Neural progenitor cell (in vitro differentiated cells): ENCODE measurements around the gene MAD1L1. TPM values are rescaled to one million over a fixed set of nuclear protein-coding genes. Genes with fewer than 3 reads are reported as not detected.

Source experiments
- DNase-seq: peaks from one replicate; pipeline ENCODE4 v3.0.0-alpha.2; 2016; ENCODE audit warnings: low spot score
- H2AFZ ChIP-seq: fragments of 200-600 bp; sonication (generic); replicated peaks from 2 replicates; pipeline ENCODE4 v1.6.1; 2016; ENCODE audit warnings: antibody characterized with exemption
- H3F3A ChIP-seq: fragments of 200-600 bp; sonication (generic); 2 replicates; pipeline ENCODE4 v1.6.1; 2016; ENCODE audit warnings: antibody characterized with exemption, low read depth
- H3K27ac ChIP-seq: fragments of 200-600 bp; sonication (generic); 2 replicates; pipeline ENCODE4 v1.5.1; 2016; ENCODE audit warnings: mild to moderate bottlenecking
- H3K27me3 ChIP-seq: fragments of 200-600 bp; sonication (generic); 2 replicates; pipeline ENCODE4 v1.6.1; 2016; ENCODE audit warnings: mild to moderate bottlenecking, moderate library complexity
- H3K36me3 ChIP-seq: fragments of 200-600 bp; sonication (generic); 2 replicates; pipeline ENCODE4 v1.5.1; 2016
- H3K4me1 ChIP-seq: fragments of 200-600 bp; sonication (generic); 2 replicates; pipeline ENCODE4 v1.6.1; 2016; ENCODE audit warnings: mixed run types
- H3K4me2 ChIP-seq: fragments of 200-600 bp; sonication (generic); 2 replicates; pipeline ENCODE4 v1.6.1; 2016
- H3K4me3 ChIP-seq: fragments of 200-600 bp; sonication (generic); 2 replicates; pipeline ENCODE4 v1.5.1; 2016
- H3K79me2 ChIP-seq: fragments of 200-600 bp; sonication (generic); 2 replicates; pipeline ENCODE4 v1.6.1; 2016; ENCODE audit warnings: low read depth
- H3K9ac ChIP-seq: fragments of 200-600 bp; sonication (generic); 2 replicates; pipeline ENCODE4 v1.6.1; 2016
- H3K9me3 ChIP-seq: fragments of 200-600 bp; sonication (generic); 2 replicates; pipeline ENCODE4 v1.5.1; 2016; ENCODE audit warnings: low read depth
- H4K20me1 ChIP-seq: fragments of 200-600 bp; sonication (generic); 2 replicates; pipeline ENCODE4 v1.6.1; 2016; ENCODE audit warnings: low read depth
- H3K27ac Mint-ChIP-seq: 3 replicates; pipeline ENCODE4 v1.8.0; 2021; ENCODE audit warnings: mixed read lengths
- H3K27me3 Mint-ChIP-seq: 2 replicates; pipeline ENCODE4 v1.8.0; 2022; ENCODE audit warnings: low read depth, mild to moderate bottlenecking, inconsistent platforms, moderate library complexity, mixed read lengths; ENCODE audit not compliant: insufficient read depth
- H3K36me3 Mint-ChIP-seq: 3 replicates; pipeline ENCODE4 v1.8.0; 2021; ENCODE audit warnings: mixed read lengths
- H3K4me1 Mint-ChIP-seq: 3 replicates; pipeline ENCODE4 v1.8.0; 2021; ENCODE audit warnings: mixed read lengths
- H3K4me3 Mint-ChIP-seq: 3 replicates; pipeline ENCODE4 v1.8.0; 2021; ENCODE audit warnings: mild to moderate bottlenecking, moderate library complexity, mixed read lengths
- H3K9me3 Mint-ChIP-seq: 3 replicates; pipeline ENCODE4 v1.8.0; 2020; ENCODE audit warnings: mixed read lengths
- EZH2 ChIP-seq: fragments of 200-600 bp; sonication (generic); IDR thresholded peaks from 2 replicates; pipeline ENCODE4 v1.6.1; 2017; ENCODE audit warnings: antibody characterized with exemption, mild to moderate bottlenecking, moderate library complexity
- EZH2phosphoT487 ChIP-seq: fragments of 200-600 bp; sonication (generic); IDR thresholded peaks from 2 replicates; pipeline ENCODE4 v1.6.1; 2017; ENCODE audit warnings: antibody characterized with exemption
- total RNA-seq: library from RNA; depleted of rRNA; stranded (reverse); fragments of >200 nt; gene quantifications from 2 replicates; pipeline ENCODE4 v1.2.3, GENCODE V29; 2015; ENCODE audit warnings: low replicate concordance
- TF ChIP-seq, protein P1 (sequence below): fragments of 200-600 bp; sonication (generic); IDR thresholded peaks from 2 replicates; pipeline ENCODE4 v1.5.1; 2017; ENCODE audit warnings: antibody characterized with exemption, mild to moderate bottlenecking

Gene MAD1L1
- total RNA-seq, 1 donor from 2014 or later: 23.7 TPM

- H3K36me3 Mint-ChIP-seq: peaks cover 13% of the 10 kb centered on the region
Measured at GRCh38 chr7:2081526-2082135, 151.1 kb downstream of the MAD1L1 start.

DNA sequence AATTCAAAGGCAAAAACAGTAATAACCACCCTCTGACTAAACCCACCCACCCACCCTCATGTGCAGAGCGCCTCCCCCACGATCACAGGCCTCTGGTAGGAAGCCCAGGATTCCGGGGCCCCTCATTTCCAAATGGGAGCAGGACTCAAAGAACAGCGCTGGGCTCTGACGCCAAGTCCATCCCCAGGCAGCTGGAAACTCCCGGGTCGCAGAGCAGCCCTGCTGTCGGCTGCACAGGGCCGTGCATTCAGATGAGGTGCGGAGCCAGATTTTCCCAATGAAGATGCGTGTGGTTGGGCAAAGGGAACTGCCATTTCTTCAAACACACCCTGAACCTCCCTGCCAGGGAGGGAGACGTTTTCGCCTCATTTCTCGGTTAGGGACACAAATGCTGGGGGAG lies 152.3 kb downstream of the MAD1L1 start:
- H4K20me1 ChIP-seq: peaks cover 27% of the 10 kb centered on the region
- H3K9me3 Mint-ChIP-seq: no peaks in the 10 kb centered on the region
- no peak overlapping the region for H3K4me3 Mint-ChIP-seq
- DNase-seq: peak; percentile 37
- TF ChIP-seq EZH2: no peak
- no peak for TF ChIP-seq EZH2phosphoT487
- TF ChIP-seq, protein P1, sequence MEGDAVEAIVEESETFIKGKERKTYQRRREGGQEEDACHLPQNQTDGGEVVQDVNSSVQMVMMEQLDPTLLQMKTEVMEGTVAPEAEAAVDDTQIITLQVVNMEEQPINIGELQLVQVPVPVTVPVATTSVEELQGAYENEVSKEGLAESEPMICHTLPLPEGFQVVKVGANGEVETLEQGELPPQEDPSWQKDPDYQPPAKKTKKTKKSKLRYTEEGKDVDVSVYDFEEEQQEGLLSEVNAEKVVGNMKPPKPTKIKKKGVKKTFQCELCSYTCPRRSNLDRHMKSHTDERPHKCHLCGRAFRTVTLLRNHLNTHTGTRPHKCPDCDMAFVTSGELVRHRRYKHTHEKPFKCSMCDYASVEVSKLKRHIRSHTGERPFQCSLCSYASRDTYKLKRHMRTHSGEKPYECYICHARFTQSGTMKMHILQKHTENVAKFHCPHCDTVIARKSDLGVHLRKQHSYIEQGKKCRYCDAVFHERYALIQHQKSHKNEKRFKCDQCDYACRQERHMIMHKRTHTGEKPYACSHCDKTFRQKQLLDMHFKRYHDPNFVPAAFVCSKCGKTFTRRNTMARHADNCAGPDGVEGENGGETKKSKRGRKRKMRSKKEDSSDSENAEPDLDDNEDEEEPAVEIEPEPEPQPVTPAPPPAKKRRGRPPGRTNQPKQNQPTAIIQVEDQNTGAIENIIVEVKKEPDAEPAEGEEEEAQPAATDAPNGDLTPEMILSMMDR: no peak
- H3K27ac ChIP-seq: peak overlapping the region; percentile 46
- H3K4me3 ChIP-seq: no peak overlapping the region
- no peaks in the 10 kb centered on the region for H3K9me3 ChIP-seq
- peaks cover 54% of the 10 kb centered on the region for H3K4me1 Mint-ChIP-seq
- H3K27ac Mint-ChIP-seq: no peak overlapping the region
- H3K27me3 ChIP-seq: no peaks in the 10 kb centered on the region
- H3K36me3 ChIP-seq: no peaks in the 10 kb centered on the region
- peaks cover 4% of the 10 kb centered on the region for H3K79me2 ChIP-seq
- no peak overlapping the region for H2AFZ ChIP-seq
- peaks cover 27% of the 10 kb centered on the region for H3K4me1 ChIP-seq
- H3K27me3 Mint-ChIP-seq: peaks cover 3% of the 10 kb centered on the region
- H3K36me3 Mint-ChIP-seq: peaks cover 17% of the 10 kb centered on the region
- peaks cover 12% of the 10 kb centered on the region for H3F3A ChIP-seq
- H3K9ac ChIP-seq: no peak overlapping the region
- no peak overlapping the region for H3K4me2 ChIP-seq

More at GRCh38 chr7:2081526-2082135, 151.1 kb downstream of the MAD1L1 start:
- Histone ChIP-seq H3K4me2 (no peak overlapping the region), H3K9ac (no peak overlapping the region), H4K20me1 (peaks cover 27% of the 10 kb centered on the region), H3K36me3 (no peaks in the 10 kb centered on the region), H2AFZ (no peak overlapping the region), H3K4me3 (no peak overlapping the region), H3F3A (peaks cover 12% of the 10 kb centered on the region), H3K9me3 (no peaks in the 10 kb centered on the region), H3K27ac (no peak overlapping the region), H3K27me3 (no peaks in the 10 kb centered on the region), H3K4me1 (peaks cover 27% of the 10 kb centered on the region), H3K79me2 (peaks cover 4% of the 10 kb centered on the region)
- DNase-seq: no peak
- TF ChIP-seq, protein P1: no peak
- TF ChIP-seq EZH2phosphoT487 (no peak), EZH2 (no peak)
- no peak overlapping the region for H3K4me3 Mint-ChIP-seq
- peaks cover 3% of the 10 kb centered on the region for H3K27me3 Mint-ChIP-seq
- peaks cover 51% of the 10 kb centered on the region for H3K4me1 Mint-ChIP-seq
- H3K9me3 Mint-ChIP-seq: no peaks in the 10 kb centered on the region
- H3K27ac Mint-ChIP-seq: peak overlapping the region; percentile 60

GRCh38 chr7:2080060-2080387 lies 152.7 kb downstream of the MAD1L1 start:
- TF ChIP-seq EZH2 (no peak), EZH2phosphoT487 (no peak)
- TF ChIP-seq, protein P1: no peak
- Mint-ChIP-seq H3K9me3 (no peaks in the 10 kb centered on the region), H3K27me3 (peaks cover 3% of the 10 kb centered on the region), H3K36me3 (peaks cover 15% of the 10 kb centered on the region), H3K4me3 (no peak overlapping the region), H3K27ac (peak overlapping the region; percentile 4), H3K4me1 (peaks cover 57% of the 10 kb centered on the region)
- Histone ChIP-seq H3K9ac (no peak overlapping the region), H3K79me2 (peaks cover 4% of the 10 kb centered on the region), H3F3A (peaks cover 12% of the 10 kb centered on the region), H3K4me3 (no peak overlapping the region), H3K4me1 (peaks cover 27% of the 10 kb centered on the region), H3K4me2 (peak overlapping the region; percentile 48), H3K27ac (no peak overlapping the region), H3K27me3 (no peaks in the 10 kb centered on the region), H2AFZ (no peak overlapping the region), H3K36me3 (no peaks in the 10 kb centered on the region), H4K20me1 (peaks cover 27% of the 10 kb centered on the region), H3K9me3 (no peaks in the 10 kb centered on the region)
- no peak for DNase-seq
